BE2C (cell line): ENCODE measurements around the gene NCDN.

Experiments
- DNase-seq: peaks from one replicate; pipeline ENCODE4 v3.0.0-alpha.2; 2020
- H3K27me3 ChIP-seq: fragments of 250-450 bp; sonication (Bioruptor Pico); 2 replicates; pipeline ENCODE4 v1.5.1; 2020; ENCODE audit warnings: mild to moderate bottlenecking
- H3K36me3 ChIP-seq: fragments of 250-450 bp; sonication (Bioruptor Pico); 2 replicates; pipeline ENCODE4 v1.5.1; 2020; ENCODE audit warnings: mild to moderate bottlenecking
- H3K4me1 ChIP-seq: fragments of 250-450 bp; sonication (Bioruptor Pico); 2 replicates; pipeline ENCODE4 v1.5.1; 2020
- H3K4me3 ChIP-seq: 2 replicates; pipeline ENCODE4 v1.5.1; 2011; ENCODE audit warnings: low read depth, low read length
- H3K9me3 ChIP-seq: fragments of 250-450 bp; sonication (Bioruptor Pico); 2 replicates; pipeline ENCODE4 v1.5.1; 2020
- CTCF ChIP-seq: IDR thresholded peaks from 2 replicates; pipeline ENCODE4 v1.5.1; 2012; ENCODE audit warnings: mild to moderate bottlenecking, low read depth, low read length

The NCDN gene

GRCh38 chr1:35564884-35565741, 7.5 kb downstream of the NCDN start:
- Histone ChIP-seq H3K4me3 (no peak overlapping the region), H3K36me3 (peaks cover 6% of the 10 kb centered on the region), H3K9me3 (no peaks in the 10 kb centered on the region), H3K4me1 (no peaks in the 10 kb centered on the region), H3K27me3 (no peaks in the 10 kb centered on the region)
- TF ChIP-seq CTCF: no peak
- no peak for DNase-seq

- Histone ChIP-seq H3K36me3 (peaks cover 6% of the 10 kb centered on the region), H3K4me1 (no peaks in the 10 kb centered on the region)
- no peak for TF ChIP-seq CTCF
Observed at GRCh38 chr1:35565742-35566133, 8.1 kb downstream of the NCDN start.

DNA sequence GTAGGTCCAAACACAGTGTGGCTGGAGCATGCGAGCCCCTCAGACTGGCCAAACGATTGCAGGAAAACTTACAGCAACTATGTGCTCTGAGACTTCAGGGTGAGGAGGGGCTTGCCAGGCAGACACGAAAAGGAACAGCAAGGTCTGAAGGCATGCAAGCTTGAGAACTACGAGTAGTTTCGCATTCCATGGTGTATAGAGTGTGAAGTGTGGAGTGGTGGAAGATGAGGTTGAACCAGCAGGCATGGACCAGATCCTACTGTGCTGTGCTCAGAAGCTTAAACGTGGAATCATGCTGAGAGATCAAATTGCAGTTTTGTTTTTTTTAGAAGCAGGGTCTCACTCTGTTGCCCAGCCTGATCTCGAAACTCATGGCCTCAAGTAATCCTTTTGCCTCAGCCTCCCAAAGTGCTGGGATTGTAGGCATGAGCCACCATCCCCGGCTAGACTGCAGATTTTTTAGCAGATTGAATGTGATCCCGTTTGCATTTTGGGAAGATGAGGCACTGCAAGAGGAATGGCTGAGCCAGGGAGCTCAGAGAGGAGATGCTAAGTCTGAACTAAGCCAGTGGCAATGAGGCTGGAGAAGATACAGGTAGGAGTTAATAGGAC, 10.5 kb downstream of the NCDN start:
- Histone ChIP-seq H3K36me3 (peaks cover 3% of the 10 kb centered on the region; the same call in 1 of the 2 replicates), H3K4me3 (no peak overlapping the region), H3K4me1 (no peaks in the 10 kb centered on the region), H3K9me3 (no peaks in the 10 kb centered on the region), H3K27me3 (no peaks in the 10 kb centered on the region)
- DNase-seq: no peak
- TF ChIP-seq CTCF: no peak

More at GRCh38 chr1:35565742-35566133, 8.1 kb downstream of the NCDN start:
- Histone ChIP-seq H3K4me3 (no peak overlapping the region), H3K27me3 (no peaks in the 10 kb centered on the region), H3K9me3 (no peaks in the 10 kb centered on the region)
- DNase-seq: no peak

DNA sequence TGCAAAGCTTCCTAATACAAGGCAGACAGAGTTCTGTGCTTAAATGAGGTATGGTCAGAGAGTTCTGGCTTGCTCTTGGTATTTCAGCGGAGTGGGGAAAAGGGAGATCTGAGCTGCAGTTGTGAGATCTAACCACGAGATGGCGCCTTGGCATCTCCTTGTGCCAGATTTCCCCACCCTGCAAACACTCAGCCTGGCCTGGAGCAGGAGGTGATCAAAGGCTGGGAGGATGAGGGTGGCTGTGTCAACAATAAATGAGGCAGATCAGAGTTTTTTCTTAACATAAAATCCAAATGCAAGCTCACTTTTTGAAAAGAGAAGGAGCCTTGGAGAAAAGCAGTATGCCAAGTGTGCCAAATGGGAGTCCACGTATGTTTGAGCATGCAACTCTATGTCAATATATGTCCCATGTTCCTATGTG, 11.4 kb downstream of the NCDN start:
- Histone ChIP-seq H3K9me3 (no peaks in the 10 kb centered on the region), H3K4me3 (no peak overlapping the region), H3K27me3 (no peaks in the 10 kb centered on the region), H3K36me3 (peaks cover 3% of the 10 kb centered on the region; the same call in 1 of the 2 replicates), H3K4me1 (no peaks in the 10 kb centered on the region)
- DNase-seq: peak; percentile 63
- TF ChIP-seq CTCF: peak; percentile 78

DNA sequence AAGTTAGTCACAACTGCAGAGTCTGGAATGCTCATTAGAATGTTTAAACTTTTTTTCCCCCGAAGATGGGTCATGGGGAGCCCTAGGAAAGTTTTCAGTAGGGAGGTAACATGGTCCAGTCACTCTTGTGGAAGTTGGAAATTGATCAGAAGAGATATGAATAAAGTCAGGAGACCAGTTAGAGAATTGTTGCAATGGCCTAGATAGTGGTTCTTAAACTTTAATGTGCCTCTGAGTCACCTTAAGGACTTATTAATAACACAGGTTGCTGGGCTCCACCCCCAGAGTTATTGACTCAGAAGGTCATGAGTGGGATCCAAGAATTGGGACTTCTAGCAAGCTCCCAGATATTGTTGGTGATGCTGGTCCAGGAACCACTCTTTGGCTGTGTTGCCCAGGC, 12.3 kb downstream of the NCDN start:
- no peak for TF ChIP-seq CTCF
- no peaks in the 10 kb centered on the region for H3K27me3 ChIP-seq
- no peak overlapping the region for H3K4me3 ChIP-seq
- no peaks in the 10 kb centered on the region for H3K36me3 ChIP-seq
- no peaks in the 10 kb centered on the region for H3K9me3 ChIP-seq
- H3K4me1 ChIP-seq: no peaks in the 10 kb centered on the region
- no peak for DNase-seq

GRCh38 chr1:35570589-35571137, 13.1 kb downstream of the NCDN start:
- Histone ChIP-seq H3K36me3 (no peaks in the 10 kb centered on the region), H3K4me3 (no peak overlapping the region), H3K4me1 (no peaks in the 10 kb centered on the region), H3K27me3 (no peaks in the 10 kb centered on the region), H3K9me3 (no peaks in the 10 kb centered on the region)
- no peak for TF ChIP-seq CTCF
- DNase-seq: no peak
